NCI-H2171 treated with DMSO at 0.1 percent for 48 hours (cell line): Measurements from ENCODE around the gene FAF1.

Experiments
- DNase-seq: peaks from one replicate; lab custom pipeline; 2025; lab: John Stamatoyannopoulos, UW

Gene FAF1

DNA sequence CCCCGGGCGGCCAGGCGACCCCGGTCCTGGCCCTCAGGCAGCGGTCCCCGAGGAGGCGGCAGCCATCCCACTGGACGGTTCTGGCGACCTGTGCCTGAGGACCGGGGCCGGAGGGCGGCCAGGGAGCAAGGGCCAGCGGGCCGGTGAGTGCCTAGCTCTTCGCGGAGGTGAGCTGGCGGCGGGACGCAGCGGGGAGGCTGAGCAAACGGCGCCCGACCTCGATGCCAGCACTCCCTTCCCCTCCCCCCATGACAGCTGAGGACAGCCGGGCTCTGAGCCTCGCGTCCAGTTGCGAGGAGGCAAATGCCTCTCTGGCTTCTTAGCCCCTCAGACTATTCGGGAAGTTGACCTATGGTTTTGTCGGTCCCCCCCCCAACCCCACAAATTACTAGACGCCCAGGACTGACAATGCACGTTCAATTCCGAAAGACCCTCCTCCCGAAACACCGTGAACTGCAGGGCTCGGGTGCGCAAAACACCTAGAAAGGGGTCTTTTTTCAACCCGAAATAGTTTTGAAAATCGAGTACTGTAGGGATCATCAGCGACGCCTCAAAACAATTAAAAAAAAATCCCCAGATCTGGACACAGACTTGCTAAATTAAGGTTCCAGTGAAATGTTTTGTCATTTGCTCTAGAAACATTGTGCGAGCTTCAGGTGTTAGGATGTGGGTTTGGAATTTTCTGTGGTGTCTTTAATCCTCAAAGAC, 18.2 kb upstream of the FAF1 start:
- DNase-seq: peak; percentile 70

DNA sequence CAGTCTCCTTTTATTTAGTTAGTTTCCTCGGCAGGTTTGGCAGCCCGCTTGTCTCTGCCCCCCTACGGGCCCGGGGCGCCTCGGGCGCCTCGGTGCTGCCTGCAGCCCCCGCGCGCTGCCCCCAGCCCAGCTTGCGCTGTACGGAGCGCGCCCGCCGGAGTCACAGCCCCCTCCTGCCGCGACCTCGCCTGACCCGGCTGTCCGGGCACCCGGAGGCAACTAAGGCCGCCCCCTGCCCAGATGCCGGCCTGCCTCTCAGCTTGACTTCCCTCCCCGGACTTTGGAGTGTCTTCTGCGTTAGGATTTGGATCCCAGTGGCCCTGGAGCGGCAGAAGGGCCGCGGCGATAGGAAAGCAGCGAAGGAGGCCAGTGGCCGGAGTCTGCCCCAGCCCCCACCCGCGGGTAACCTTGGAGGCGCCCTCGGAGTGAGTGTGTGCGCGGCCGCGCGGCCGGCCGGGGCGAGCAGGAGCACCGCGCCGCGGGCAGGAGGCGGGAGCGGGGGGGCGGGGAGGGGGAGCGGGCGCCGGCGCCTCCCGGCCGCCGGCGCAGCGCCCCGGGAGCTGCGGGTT, 17.6 kb upstream of the FAF1 start:
- DNase-seq: peak; percentile 59

DNA sequence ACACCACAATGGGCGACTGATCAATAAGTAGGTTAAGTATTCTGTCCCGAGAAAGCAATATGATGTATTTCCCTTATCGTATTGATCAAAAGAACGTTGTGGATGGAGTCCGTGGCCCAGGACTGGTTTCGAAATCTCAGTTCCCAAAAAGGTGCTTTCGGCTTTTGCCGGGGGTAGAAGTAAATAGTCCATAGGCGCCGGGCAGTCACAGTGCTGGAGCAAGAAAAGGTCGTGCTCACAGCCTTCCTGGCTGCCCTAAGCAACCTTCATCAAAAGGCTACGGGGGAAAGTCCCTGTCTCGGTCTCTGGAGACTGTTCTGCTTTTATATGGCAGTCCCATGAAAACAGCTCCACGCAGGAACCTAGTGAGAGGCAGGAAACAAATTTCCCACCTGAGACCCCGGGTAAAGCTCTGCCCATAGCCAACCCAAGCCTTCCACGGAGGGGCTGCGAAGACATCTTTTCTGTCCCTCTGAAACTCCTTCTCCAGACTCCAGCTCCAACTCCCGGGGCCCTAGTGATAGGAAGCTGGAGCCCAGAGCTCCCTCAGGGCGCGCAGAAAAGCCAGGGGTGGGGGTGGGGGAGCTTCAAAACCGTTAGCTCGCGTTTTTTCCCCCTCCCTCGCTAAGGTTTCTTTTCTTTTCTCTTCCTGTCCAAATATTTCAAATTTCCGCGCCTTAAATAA, 17.0 kb upstream of the FAF1 start:
- DNase-seq: peak; percentile 83

DNA sequence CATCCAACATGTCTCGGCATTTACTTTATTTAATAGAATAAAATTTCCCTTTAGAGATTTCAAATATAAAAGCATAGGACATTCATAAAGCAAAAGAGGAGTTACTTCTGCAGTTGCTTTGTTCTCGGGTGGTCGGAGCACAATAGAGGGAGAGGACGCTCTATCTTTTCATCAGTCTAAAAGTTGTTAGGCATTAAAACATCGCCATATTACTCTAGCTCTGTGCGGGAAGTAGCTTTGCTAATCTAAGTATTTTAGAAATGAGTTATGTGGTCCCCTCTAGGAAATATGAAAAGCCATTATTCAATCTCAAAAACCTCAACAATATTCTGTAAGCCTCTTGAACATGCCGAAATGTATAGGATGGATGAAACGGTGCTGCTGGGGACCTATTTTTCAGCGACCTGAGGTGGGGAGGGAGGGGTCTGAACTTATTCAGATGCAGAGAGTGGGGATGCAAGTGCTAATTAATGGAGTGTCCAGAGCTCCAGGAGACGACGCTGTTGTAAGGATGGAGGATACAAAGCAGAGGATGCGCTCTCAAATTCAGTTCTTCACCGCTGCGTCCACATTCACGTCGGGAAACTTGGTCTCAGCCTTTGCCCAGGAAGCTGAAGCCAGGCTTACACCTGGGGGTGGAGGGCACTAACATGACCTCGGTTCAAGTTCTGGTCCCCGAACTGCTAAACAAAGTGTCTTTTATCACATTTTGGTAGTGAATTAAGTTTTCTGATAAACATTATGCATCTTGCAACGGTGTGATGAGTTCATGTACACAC, 16.2 kb upstream of the FAF1 start:
- DNase-seq: peak; percentile 67

DNA sequence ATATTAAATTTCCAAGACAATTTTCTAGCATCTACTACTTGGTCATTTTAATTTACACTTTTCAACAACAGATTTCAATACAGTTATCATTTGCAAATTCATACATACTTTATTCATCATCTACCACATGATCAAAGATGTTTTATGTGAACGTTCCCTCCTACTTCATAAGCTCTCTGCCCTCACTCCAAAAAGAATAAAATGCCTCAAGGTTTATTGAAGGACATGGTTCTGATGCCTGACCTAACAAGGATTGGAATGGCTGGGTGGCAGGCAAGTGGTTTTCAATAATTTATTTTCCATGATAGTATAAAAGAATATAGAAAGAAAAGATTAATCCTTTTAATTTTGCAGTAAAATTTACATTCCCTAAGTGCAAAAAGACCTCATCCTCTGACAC, 15.4 kb upstream of the FAF1 start:
- peak; percentile 21 for DNase-seq

DNA sequence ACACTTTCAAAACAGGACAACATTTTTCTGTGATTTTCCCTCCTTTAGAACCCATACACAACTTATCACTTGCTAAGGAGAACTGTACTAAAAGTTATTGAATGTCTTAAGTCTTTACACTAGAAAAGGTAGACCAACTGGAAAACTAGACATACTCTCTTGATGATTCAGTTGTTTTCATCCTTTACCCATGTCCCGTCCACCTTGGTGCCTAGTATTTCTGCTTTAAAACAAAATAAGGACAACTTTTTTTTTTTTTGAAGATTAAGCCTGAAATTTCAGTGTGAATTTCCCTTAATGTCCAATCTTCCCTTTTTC, 14.5 kb upstream of the FAF1 start:
- DNase-seq: no peak

DNA sequence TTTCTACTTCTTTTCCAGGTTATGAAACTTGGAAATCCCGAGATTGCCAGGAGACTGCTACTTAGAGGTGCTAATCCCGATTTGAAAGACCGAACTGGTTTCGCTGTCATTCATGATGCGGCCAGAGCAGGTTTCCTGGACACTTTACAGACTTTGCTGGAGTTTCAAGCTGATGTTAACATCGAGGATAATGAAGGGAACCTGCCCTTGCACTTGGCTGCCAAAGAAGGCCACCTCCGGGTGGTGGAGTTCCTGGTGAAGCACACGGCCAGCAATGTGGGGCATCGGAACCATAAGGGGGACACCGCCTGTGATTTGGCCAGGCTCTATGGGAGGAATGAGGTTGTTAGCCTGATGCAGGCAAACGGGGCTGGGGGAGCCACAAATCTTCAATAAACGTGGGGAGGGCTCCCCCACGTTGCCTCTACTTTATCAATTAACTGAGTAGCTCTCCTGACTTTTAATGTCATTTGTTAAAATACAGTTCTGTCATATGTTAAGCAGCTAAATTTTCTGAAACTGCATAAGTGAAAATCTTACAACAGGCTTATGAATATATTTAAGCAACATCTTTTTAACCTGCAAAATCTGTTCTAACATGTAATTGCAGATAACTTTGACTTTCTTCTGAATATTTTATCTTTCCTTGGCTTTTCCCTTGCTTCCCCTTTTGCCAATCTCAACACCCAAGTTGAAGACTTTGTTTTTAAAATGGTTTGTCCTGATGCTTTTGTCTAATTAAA, 14.0 kb upstream of the FAF1 start:
- DNase-seq: no peak

DNA sequence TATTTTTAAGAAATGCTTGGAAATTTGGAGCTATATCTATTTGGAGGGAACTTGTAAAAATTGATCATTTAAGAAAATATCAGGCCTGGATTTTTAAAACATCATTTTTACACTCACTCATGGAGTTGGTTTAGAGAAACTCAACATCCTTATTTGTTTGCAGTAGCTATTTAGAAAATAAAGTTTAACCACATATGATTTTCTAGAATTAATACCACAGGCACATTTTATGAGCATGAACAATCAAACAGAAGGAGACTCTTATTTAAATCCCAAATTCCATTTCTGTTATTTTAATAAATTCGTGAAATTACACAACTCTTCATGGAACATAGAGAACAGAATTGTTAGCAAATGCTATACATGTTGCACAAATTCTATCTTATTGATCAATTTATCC, 13.2 kb upstream of the FAF1 start:
- no peak for DNase-seq

DNA sequence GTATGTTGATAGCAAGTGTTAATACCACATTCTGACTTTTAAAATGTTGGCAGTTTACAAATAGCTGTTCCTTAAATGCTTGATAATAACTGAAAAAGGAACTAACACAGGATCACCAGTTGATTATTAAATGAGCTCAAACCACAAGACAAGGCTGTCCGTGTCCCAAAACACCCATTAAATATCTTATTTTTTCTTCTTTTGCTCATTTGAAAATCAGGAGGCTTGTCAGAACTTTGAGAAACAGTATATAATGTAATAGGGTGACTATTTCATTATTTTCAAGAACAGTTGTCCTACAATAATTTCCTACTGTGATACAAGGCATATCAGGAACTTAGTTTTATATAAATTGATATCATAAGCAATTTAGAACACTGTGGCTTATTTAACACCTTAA, 12.7 kb upstream of the FAF1 start:
- DNase-seq: no peak

DNA sequence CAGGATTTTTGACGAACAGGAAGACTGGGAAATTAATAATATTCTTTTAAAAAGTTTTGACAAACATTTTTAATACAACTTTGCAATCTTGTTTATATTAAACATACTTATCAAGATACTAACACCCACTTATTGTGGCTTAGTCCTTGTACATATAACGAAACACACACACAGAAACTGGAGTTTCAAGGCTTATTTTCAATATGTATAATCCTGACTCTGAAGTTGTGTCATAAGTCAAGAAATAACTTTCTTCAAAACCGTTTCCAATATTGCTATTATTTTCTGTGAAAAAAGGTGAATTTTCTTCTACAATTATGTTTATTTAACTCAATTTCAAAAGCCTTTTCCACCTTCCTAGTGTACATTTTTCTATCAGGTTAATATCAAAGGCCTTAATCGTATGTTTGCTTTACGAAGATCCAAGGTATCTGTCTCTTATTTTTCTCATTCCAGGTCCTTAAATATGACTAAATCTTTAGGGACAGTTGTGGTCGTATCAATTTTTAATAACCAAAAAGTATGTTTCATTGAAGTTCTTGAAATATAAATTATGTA, 11.8 kb upstream of the FAF1 start:
- peak; percentile 20 for DNase-seq

DNA sequence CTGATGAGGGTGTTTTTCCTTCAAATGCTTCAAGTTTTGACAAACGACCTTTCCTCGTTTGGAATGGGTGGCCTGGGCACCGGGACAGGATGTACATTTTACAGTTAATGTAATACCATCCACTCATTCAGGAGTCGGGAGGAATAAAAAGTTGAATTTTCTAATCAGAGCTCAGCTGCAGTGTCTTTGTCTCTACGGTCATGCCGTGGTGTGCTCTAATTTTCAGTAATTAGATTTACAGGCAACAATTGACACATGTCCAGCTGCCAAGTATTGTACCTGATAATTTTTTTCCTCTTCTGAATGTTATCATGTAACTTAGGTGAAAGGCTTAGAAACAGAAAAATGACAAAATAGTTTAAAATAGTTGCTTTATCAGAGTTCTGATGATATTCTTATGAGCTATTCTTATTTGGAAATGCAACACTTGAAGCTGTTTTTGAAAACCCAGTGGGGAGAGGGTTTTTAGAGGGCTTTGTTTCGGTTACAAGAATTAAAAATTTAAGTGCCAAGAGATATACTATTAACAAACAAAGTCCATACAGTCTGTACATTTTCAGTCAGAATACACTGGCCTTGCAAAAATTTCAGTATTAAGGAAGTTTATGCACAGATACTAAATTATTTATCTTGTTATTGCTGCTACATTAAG, 11.0 kb upstream of the FAF1 start:
- peak; percentile 21 for DNase-seq

DNA sequence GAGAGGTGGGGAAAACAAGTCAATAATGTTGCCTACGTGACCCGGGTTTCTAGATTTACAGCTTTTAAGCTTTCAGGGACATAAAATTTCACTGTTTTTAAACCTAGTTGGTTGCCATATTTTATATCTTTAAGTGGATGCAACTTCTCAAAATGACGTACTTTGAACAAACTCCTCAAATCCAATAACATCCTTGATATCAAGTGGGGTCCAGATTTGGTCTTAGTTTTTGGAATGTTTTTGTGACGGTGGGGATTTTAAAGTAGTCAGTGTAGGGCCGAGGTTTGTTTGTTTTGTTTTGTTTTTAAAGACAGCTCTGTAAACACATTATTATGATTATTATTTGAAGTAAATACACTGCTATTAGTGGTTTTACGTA, 10.4 kb upstream of the FAF1 start:
- DNase-seq: no peak

DNA sequence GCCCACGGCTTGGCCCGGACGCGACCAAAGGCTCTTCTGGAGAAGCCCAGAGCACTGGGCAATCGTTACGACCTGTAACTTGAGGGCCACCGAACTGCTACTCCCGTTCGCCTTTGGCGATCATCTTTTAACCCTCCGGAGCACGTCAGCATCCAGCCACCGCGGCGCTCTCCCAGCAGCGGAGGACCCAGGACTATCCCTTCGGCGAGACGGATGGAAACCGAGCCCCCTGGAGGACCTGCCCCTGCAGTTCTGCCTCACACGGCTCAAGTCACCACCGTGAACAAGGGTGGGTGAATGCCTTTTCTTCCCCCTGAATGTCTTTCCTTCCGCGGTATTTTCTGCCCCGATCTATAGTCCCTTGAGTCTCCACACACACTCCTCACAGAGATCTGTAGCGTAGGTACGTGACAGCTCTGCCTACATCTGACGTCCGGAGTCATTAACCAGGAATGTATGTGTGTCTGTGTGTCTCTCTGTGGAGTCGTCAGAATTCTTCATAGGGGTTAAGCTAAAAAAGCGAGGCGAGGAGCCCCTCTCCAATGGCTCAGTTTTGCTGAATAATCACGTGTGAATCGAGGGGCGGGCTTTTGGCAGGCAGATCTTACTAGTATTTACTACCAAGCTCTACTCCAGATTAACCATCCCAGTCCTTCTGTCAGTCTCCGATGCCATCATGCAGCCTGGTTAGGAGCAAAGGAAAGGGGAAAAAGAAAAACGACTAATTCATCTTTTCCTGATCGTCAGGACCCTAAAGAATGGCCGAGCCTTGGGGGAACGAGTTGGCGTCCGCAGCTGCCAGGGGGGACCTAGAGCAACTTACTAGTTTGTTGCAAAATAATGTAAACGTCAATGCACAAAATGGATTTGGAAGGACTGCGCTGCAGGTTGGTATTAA, 9.8 kb upstream of the FAF1 start, which contains the start of gene CDKN2C:
Gene CDKN2C, plus strand, starts transcription at position 635 of the 898 bp plus-strand sequence. Its CDS starts 124 bp downstream, at position 759.
- peak; percentile 91 for DNase-seq

DNA sequence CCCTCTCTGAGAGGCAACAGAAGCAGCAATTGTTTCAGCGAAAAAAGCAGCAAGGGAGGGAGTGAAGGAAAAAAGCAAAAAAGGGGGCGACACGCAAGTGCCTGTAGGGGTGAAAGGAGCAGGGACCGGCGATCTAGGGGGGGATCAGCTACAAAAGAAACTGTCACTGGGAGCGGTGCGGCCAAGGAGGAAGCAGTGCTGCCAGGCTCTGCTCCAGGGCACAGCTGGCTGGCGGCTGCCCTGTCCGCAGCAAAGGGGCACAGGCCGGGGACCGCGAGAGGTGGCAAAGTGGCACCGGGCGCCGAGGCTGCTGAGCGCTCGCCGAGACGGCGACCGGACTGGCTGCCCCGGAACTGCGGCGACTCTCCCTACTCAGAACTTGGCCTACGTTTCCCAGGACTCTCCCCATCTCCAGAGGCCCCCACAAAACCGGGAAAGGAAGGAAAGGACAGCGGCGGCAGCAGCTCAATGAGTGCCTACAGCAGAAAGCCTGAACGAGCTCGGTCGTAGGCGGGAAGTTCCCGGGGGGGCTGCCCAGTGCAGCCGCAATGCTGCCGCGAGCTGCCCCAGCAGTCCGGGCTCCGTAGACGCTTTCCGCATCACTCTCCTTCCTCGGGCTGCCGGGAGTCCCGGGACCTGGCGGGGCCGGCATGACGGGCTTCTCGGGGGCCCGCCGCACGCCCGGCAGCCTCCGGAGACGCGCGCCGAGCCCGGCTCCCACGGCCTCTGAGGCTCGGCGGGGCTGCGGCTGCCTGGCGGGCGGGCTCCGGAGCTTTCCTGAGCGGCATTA, 8.9 kb upstream of the FAF1 start:
- DNase-seq: no peak

DNA sequence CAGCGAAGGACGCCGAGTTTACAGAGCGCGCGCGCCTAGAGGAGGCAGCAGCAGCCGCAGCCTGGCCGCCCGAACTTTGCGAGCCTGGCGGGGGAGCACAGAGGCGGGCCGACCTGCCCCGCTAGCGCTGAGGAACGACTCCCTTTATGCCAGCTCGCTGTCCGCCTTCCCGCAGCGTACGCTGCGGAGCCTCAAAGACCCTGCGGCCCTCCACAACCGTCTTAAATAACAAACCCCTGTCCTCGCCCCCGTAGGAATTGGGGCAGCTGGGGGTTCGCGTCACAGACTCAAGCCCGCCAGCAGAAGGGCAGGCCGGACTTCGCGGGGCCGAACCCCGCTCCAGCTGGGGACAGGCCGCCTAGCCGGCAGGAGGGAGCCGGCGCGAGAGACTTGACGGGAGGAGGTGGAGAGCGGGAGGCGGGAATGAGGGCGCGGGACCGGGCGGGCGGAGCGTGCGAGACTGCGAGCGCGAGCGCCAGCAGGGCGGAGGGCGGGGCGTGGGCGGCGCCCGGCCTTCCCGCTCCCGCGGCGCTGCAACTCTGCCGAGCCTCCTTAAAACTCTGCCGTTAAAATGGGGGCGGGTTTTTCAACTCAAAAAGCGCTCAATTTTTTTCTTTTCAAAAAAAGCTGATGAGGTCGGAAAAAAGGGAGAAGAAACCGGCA, 8.2 kb upstream of the FAF1 start:
- peak; percentile 91 for DNase-seq

DNA sequence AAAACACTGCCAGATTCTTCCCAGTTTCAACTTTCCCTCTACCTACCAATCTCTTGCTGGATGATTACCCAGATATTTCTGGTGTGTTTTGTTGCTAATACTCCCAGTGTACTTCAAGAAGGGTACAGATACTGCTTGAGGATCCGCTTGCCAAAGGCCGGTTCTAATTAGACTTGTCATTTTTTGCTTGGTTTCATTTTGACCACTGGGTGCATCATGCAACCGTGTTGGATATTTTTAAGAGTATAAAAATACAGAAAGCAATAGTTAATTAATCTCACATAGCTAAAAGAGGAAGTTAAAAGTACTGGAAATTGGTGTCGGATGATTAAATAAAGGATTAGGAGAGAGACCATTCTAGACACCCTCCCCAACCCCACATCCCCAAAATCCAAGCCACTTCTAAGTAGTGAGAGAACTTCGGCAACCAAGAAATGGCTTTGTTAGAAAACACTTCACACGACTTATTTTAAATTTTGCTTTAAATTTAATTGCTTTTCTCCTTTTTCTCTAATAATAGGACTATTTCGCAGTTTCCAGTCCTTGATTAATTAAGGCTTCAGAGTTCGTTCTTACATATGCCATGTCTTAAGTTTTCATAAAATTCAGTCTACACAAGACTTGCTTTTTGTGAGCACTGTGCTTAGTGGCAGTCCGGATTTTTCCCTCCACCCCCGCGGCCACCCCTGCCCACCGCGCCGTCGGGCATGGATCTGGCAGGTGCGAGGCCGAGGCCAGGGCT, 7.5 kb upstream of the FAF1 start:
- peak; percentile 15 for DNase-seq

DNA sequence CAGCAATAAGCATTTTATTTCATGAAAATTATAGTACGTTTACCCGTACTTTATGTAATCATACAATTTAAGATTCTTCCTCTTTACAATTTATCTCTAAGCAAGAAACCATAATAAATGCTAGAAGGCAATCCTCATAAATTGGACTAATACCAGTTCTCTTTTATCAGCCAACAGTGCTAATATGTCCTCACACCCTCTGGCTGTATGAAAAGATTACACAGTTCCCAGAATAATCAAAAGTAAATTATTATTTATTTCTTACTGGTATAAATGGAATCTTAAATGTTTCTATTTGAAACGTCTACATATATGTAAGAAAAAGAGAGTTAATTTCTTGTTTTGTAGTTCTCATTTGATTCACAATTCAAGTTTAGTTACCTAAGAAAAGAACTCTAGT, 6.9 kb upstream of the FAF1 start:
- no peak for DNase-seq

DNA sequence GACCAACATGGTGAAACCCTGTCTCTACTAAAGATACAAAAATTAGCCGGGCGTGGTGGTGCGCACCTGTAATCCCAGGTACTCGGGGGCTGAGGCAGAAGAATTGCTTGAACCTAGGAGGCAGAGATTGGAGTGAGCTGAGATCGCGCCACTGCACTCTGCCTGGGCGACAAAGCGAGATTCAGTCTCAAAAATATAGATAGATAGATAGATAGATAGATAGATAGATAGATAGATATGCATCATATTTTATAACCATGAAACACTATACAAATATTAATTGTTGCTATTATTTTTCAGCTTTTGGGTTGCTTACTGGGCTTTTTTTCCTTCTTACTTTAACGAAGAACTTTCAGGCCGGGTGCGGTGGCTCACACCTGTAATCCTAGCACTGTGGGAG, 4.8 kb upstream of the FAF1 start:
- DNase-seq: no peak
